ENCODE data around the gene WSB1. TPM values are rescaled to one million over a fixed set of nuclear protein-coding genes. Genes with fewer than 3 reads are reported as not detected.
A peak's percentile ranks its signal among the peaks of the same experiment; 100 is the strongest.

Gene WSB1
- total RNA-seq, 2 donors from 2014 or later, result 214 to 284 TPM

- Histone ChIP-seq H3K27ac (no peak overlapping the region), H3K4me1 (ENCODE audit: control insufficient read depth in 1 of 2, low read depth in 2 of 2) (peaks cover 0 to 7% of the 10 kb centered on the region in 2 donors), H3K36me3 (no peaks in the 10 kb centered on the region), H3K4me3 (no peak overlapping the region), H3K9me3 (no peaks in the 10 kb centered on the region), H3K27me3 (replicated peaks; ENCODE audit: insufficient read depth) (no peaks in the 10 kb centered on the region)
- no peak for TF ChIP-seq CTCF (IDR thresholded peaks at IDR 0.05)
- DNase-seq (ENCODE audit: low spot score), result no peak
- ATAC-seq (ENCODE audit: insufficient number of reproducible peaks, low FRiP score, low read depth), result no peak
Measured at GRCh38 chr17:27343977-27344607, 50.2 kb downstream of the WSB1 start.

- Histone ChIP-seq H3K27me3 (replicated peaks; ENCODE audit: insufficient read depth) (no peaks in the 10 kb centered on the region), H3K4me1 (ENCODE audit: control insufficient read depth in 1 of 2, low read depth in 2 of 2) (peaks cover 0 to 7% of the 10 kb centered on the region in 2 donors), H3K36me3 (no peaks in the 10 kb centered on the region), H3K4me3 (peak overlapping the region; percentile 49), H3K9me3 (no peaks in the 10 kb centered on the region), H3K27ac (peak overlapping the region in 1 of 2 donors; percentile 16)
- ATAC-seq (ENCODE audit: insufficient number of reproducible peaks, low FRiP score, low read depth), result no peak
- TF ChIP-seq CTCF (IDR thresholded peaks at IDR 0.05), result no peak
- DNase-seq (ENCODE audit: low spot score), result no peak
Measured at GRCh38 chr17:27345141-27345904, 51.4 kb downstream of the WSB1 start.

GRCh38 chr17:27346228-27346899, 52.5 kb downstream of the WSB1 start:
- no peak overlapping the region for H3K27ac ChIP-seq

GRCh38 chr17:27348196-27348595, 54.3 kb downstream of the WSB1 start:
- no peaks in the 10 kb centered on the region for H3K36me3 ChIP-seq
- DNase-seq (ENCODE audit: low spot score) (no peak), ATAC-seq (ENCODE audit: insufficient number of reproducible peaks, low FRiP score, low read depth) (no peak)
- H3K9me3 ChIP-seq, result no peaks in the 10 kb centered on the region
- H3K27me3 ChIP-seq (replicated peaks; ENCODE audit: insufficient read depth), result no peaks in the 10 kb centered on the region
- H3K27ac ChIP-seq, result peak overlapping the region in 1 of 2 donors; percentile 86
- no peak for TF ChIP-seq CTCF (IDR thresholded peaks at IDR 0.05)
- peaks cover 6 to 11% of the 10 kb centered on the region in 2 donors for H3K4me1 ChIP-seq (ENCODE audit: control insufficient read depth in 1 of 2, low read depth in 2 of 2)
- H3K4me3 ChIP-seq, result peak overlapping the region; percentile 66

More at GRCh38 chr17:27346228-27346899, 52.5 kb downstream of the WSB1 start:
- ATAC-seq (ENCODE audit: insufficient number of reproducible peaks, low FRiP score, low read depth), result no peak
- Histone ChIP-seq H3K27me3 (replicated peaks; ENCODE audit: insufficient read depth) (no peaks in the 10 kb centered on the region), H3K4me3 (no peak overlapping the region), H3K4me1 (ENCODE audit: control insufficient read depth in 1 of 2, low read depth in 2 of 2) (peaks cover 0 to 4% of the 10 kb centered on the region in 2 donors), H3K9me3 (no peaks in the 10 kb centered on the region), H3K36me3 (no peaks in the 10 kb centered on the region)
- no peak for TF ChIP-seq CTCF (IDR thresholded peaks at IDR 0.05)
- no peak for DNase-seq (ENCODE audit: low spot score)

- TF ChIP-seq CTCF (IDR thresholded peaks at IDR 0.05), result no peak
- ATAC-seq (ENCODE audit: insufficient number of reproducible peaks, low FRiP score, low read depth), result no peak
- Histone ChIP-seq H3K27ac (peak overlapping the region; percentile 86 to 87), H3K4me3 (peak overlapping the region; percentile 66), H3K9me3 (no peaks in the 10 kb centered on the region), H3K27me3 (replicated peaks; ENCODE audit: insufficient read depth) (no peaks in the 10 kb centered on the region), H3K4me1 (ENCODE audit: control insufficient read depth in 1 of 2, low read depth in 2 of 2) (peaks cover 11 to 12% of the 10 kb centered on the region in 2 donors), H3K36me3 (no peaks in the 10 kb centered on the region)
- DNase-seq (ENCODE audit: low spot score), result no peak
Measured at GRCh38 chr17:27349540-27350021, 55.7 kb downstream of the WSB1 start.
